NOMO-1 (cell line): ENCODE results near the gene MAGOH.

Experiments used
- DNase-seq, 2 experiments: peaks; one replicate each; lab custom pipeline; 2025; ENCODE audit not compliant: unreplicated experiment in 2 of 2; lab: John Stamatoyannopoulos, UW

MAGOH gene

GRCh38 chr1:53271446-53272090, 33.2 kb upstream of the MAGOH start:
- no peak for DNase-seq

GRCh38 chr1:53270873-53271272, 32.6 kb upstream of the MAGOH start:
- DNase-seq = no peak

- no peak for DNase-seq
Measured at GRCh38 chr1:53270107-53270506, 31.8 kb upstream of the MAGOH start.

GRCh38 chr1:53267761-53268160, 29.4 kb upstream of the MAGOH start:
- no peak for DNase-seq

- no peak for DNase-seq
Measured at GRCh38 chr1:53266038-53266437, 27.7 kb upstream of the MAGOH start.

GRCh38 chr1:53265581-53265980, 27.3 kb upstream of the MAGOH start:
- no peak for DNase-seq

GRCh38 chr1:53264048-53264447, 25.7 kb upstream of the MAGOH start:
- DNase-seq = no peak

GRCh38 chr1:53262000-53262399, 23.7 kb upstream of the MAGOH start:
- DNase-seq = no peak

GRCh38 chr1:53260631-53261247, 22.4 kb upstream of the MAGOH start:
- DNase-seq = no peak

- DNase-seq = no peak
Measured at GRCh38 chr1:53259932-53260331, 21.6 kb upstream of the MAGOH start.

- no peak for DNase-seq
Measured at GRCh38 chr1:53258216-53258615, 19.9 kb upstream of the MAGOH start.

GRCh38 chr1:53257454-53258081, 19.2 kb upstream of the MAGOH start:
- no peak for DNase-seq

GRCh38 chr1:53256511-53257453, 18.5 kb upstream of the MAGOH start:
- DNase-seq = no peak

- DNase-seq = no peak
Measured at GRCh38 chr1:53255031-53255430, 16.7 kb upstream of the MAGOH start.

GRCh38 chr1:53254011-53254640, 15.8 kb upstream of the MAGOH start:
- no peak for DNase-seq

- DNase-seq = no peak
Measured at GRCh38 chr1:53250325-53250724, 12.0 kb upstream of the MAGOH start.

GRCh38 chr1:53249706-53250105, 11.4 kb upstream of the MAGOH start:
- DNase-seq = no peak

- no peak for DNase-seq
Measured at GRCh38 chr1:53246261-53247134, 8.2 kb upstream of the MAGOH start.

- no peak for DNase-seq
Measured at GRCh38 chr1:53244141-53244540, 5.8 kb upstream of the MAGOH start.

GRCh38 chr1:53242381-53242780, 4.1 kb upstream of the MAGOH start:
- DNase-seq = no peak
